Chondrocyte (in vitro differentiated cells): ENCODE results near the gene IL27RA. TPM values are rescaled to one million over a fixed set of nuclear protein-coding genes. Genes with fewer than 3 reads are reported as not detected.

Experiments
- DNase-seq: peaks from one replicate; pipeline ENCODE4 v3.0.0; 2021; ENCODE audit warnings: mixed read lengths, low spot score
- H3K27ac Mint-ChIP-seq: one replicate; pipeline ENCODE4 v1.8.0; 2021; ENCODE audit warnings: mild to moderate bottlenecking, moderate library complexity, mixed read lengths; ENCODE audit not compliant: unreplicated experiment
- H3K27me3 Mint-ChIP-seq: 2 replicates; pipeline ENCODE4 v1.8.0; 2021; ENCODE audit warnings: low read depth, mixed read lengths
- H3K36me3 Mint-ChIP-seq: 2 replicates; pipeline ENCODE4 v1.8.0; 2021; ENCODE audit warnings: low read depth, mixed read lengths
- H3K4me1 Mint-ChIP-seq: 2 replicates; pipeline ENCODE4 v1.8.0; 2021; ENCODE audit warnings: low read depth, mild to moderate bottlenecking, mixed read lengths
- H3K4me3 Mint-ChIP-seq: one replicate; pipeline ENCODE4 v1.8.0; 2021; ENCODE audit warnings: mild to moderate bottlenecking, moderate library complexity, mixed read lengths; ENCODE audit not compliant: unreplicated experiment
- H3K9me3 Mint-ChIP-seq: 2 replicates; pipeline ENCODE4 v1.8.0; 2021; ENCODE audit warnings: low read depth, mixed read lengths
- total RNA-seq: library from RNA; stranded (reverse); gene quantifications from 3 replicates; pipeline ENCODE4 v1.2.1, GENCODE V29; 2021
- TF ChIP-seq, protein P1 (sequence below): fragments of 200-600 bp; sonication (generic); IDR thresholded peaks from 2 replicates; pipeline ENCODE4 v1.5.0; 2021; ENCODE audit warnings: antibody characterized with exemption, mild to moderate bottlenecking, moderate library complexity

Gene IL27RA
- total RNA-seq, 1 donor from 2014 or later = 3.0 TPM

DNA sequence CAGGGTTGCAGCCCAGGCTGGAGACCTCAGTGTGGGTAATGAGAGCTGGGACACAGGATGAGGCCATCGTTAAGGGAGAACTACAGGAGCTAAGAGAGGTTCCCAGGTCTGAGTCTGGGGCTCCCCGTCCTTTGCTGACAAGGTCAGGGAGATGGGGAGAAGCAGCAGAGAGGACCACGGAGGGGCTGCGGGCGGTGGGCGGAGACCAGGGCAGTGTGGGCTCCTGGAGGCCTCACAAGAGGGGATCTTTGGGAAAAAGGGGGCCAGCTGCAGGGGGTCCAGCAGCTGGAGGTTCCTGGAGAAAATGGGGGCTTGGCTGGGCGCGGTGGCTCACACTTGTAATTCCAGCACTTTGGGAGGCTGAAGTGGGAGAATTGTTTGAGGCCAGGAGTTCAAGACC, 41.5 kb upstream of the IL27RA start:
- Mint-ChIP-seq H3K4me1 (peaks cover 14% of the 10 kb centered on the region), H3K4me3 (no peak overlapping the region), H3K27ac (peak overlapping the region; percentile 63), H3K9me3 (no peaks in the 10 kb centered on the region), H3K36me3 (peaks cover 4% of the 10 kb centered on the region), H3K27me3 (no peaks in the 10 kb centered on the region)
- TF ChIP-seq, protein P1, sequence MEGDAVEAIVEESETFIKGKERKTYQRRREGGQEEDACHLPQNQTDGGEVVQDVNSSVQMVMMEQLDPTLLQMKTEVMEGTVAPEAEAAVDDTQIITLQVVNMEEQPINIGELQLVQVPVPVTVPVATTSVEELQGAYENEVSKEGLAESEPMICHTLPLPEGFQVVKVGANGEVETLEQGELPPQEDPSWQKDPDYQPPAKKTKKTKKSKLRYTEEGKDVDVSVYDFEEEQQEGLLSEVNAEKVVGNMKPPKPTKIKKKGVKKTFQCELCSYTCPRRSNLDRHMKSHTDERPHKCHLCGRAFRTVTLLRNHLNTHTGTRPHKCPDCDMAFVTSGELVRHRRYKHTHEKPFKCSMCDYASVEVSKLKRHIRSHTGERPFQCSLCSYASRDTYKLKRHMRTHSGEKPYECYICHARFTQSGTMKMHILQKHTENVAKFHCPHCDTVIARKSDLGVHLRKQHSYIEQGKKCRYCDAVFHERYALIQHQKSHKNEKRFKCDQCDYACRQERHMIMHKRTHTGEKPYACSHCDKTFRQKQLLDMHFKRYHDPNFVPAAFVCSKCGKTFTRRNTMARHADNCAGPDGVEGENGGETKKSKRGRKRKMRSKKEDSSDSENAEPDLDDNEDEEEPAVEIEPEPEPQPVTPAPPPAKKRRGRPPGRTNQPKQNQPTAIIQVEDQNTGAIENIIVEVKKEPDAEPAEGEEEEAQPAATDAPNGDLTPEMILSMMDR = no peak
- DNase-seq = no peak

DNA sequence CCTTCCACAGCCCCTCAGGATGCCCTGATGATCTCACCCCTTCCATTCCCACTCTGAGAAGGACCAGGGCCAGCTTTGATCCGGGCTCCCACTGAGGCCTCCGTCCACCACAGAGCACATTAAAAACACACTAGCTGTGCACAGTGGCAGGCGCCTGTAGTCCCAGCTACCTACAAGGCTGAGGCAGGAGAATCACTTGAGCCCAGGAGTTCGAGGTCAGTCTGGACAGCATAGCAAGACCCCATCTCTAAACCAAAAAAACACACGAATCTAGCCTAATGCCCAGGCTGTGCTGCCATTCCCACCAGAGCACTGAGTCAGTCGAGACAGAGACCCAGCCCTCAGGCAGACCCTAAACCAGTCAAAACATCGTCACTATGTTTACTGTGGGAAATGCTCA, 39.5 kb upstream of the IL27RA start:
- H3K27me3 Mint-ChIP-seq = no peaks in the 10 kb centered on the region
- peaks cover 4% of the 10 kb centered on the region for H3K4me1 Mint-ChIP-seq
- no peak for DNase-seq
- H3K9me3 Mint-ChIP-seq = no peaks in the 10 kb centered on the region
- peaks cover 4% of the 10 kb centered on the region for H3K36me3 Mint-ChIP-seq
- no peak overlapping the region for H3K27ac Mint-ChIP-seq
- H3K4me3 Mint-ChIP-seq = no peak overlapping the region
- TF ChIP-seq, protein P1 = no peak

GRCh38 chr19:13993590-13994300, 37.8 kb upstream of the IL27RA start:
- H3K4me1 Mint-ChIP-seq = no peaks in the 10 kb centered on the region
- no peak overlapping the region for H3K27ac Mint-ChIP-seq
- H3K9me3 Mint-ChIP-seq = no peaks in the 10 kb centered on the region

GRCh38 chr19:13995017-13995728, 36.4 kb upstream of the IL27RA start:
- TF ChIP-seq, protein P1 = no peak
- Mint-ChIP-seq H3K9me3 (no peaks in the 10 kb centered on the region), H3K4me1 (no peaks in the 10 kb centered on the region), H3K27me3 (no peaks in the 10 kb centered on the region), H3K27ac (no peak overlapping the region), H3K36me3 (peaks cover 4% of the 10 kb centered on the region), H3K4me3 (no peak overlapping the region)
- DNase-seq = no peak

More at GRCh38 chr19:13993590-13994300, 37.8 kb upstream of the IL27RA start:
- TF ChIP-seq, protein P1 = no peak
- DNase-seq = no peak
- H3K4me3 Mint-ChIP-seq = no peak overlapping the region
- no peaks in the 10 kb centered on the region for H3K27me3 Mint-ChIP-seq
- peaks cover 4% of the 10 kb centered on the region for H3K36me3 Mint-ChIP-seq

- Mint-ChIP-seq H3K4me3 (no peak overlapping the region), H3K4me1 (no peaks in the 10 kb centered on the region), H3K27me3 (no peaks in the 10 kb centered on the region), H3K36me3 (peaks cover 3% of the 10 kb centered on the region), H3K9me3 (no peaks in the 10 kb centered on the region), H3K27ac (no peak overlapping the region)
- no peak for DNase-seq
- TF ChIP-seq, protein P1 = no peak
These were observed 35.4 kb upstream of the IL27RA start for GRCh38 chr19:13995878-13996765.
